Liver (tissue), 9 donors: Measurements from ENCODE around the gene CALML6. TPM values are rescaled to one million over a fixed set of nuclear protein-coding genes. Genes with fewer than 3 reads are reported as not detected.

Experiments
- DNase-seq: peaks from one replicate; pipeline ENCODE4 v3.0.0-alpha.2; 2017; ENCODE audit warnings: low spot score
- H3K27ac ChIP-seq, 2 donors: one replicate each; pipeline ENCODE4 v1.7.0; 2013; ENCODE audit warnings: inconsistent platforms in 2 of 2, low read length in 2 of 2, control low read depth in 1 of 2, low read depth in 1 of 2, mild to moderate bottlenecking in 1 of 2
- H3K27me3 ChIP-seq, 4 donors: one replicate each; pipeline versions ENCODE4 v1.6.1 to v1.7.0; 2013; ENCODE audit warnings: low read length in 3 of 4, inconsistent platforms in 1 of 4, mild to moderate bottlenecking in 1 of 4, moderate library complexity in 1 of 4; ENCODE audit not compliant: control insufficient read depth in 4 of 4, insufficient read depth in 4 of 4
- H3K36me3 ChIP-seq, 4 donors: one replicate each; pipeline versions ENCODE4 v1.6.1 to v1.7.0; 2013; ENCODE audit warnings: low read length in 3 of 4, mild to moderate bottlenecking in 3 of 4, low read depth in 1 of 4, moderate library complexity in 1 of 4; ENCODE audit not compliant: control insufficient read depth in 4 of 4, insufficient read depth in 3 of 4
- H3K4me1 ChIP-seq, 4 donors: one replicate each; pipeline versions ENCODE4 v1.6.1 to v1.7.0; 2013; ENCODE audit warnings: low read length in 3 of 4, mild to moderate bottlenecking in 3 of 4, moderate library complexity in 1 of 4; ENCODE audit not compliant: control insufficient read depth in 4 of 4, insufficient read depth in 4 of 4
- H3K4me3 ChIP-seq, 3 donors: one replicate each; pipeline versions ENCODE4 v1.6.1 to v1.7.0; 2013; ENCODE audit warnings: low read length in 3 of 3, control low read depth in 1 of 3, low read depth in 1 of 3, mild to moderate bottlenecking in 1 of 3
- H3K9ac ChIP-seq, 2 donors: one replicate each; pipeline ENCODE4 v1.7.0; 2013; ENCODE audit warnings: low read length in 2 of 2, mild to moderate bottlenecking in 2 of 2, moderate library complexity in 2 of 2, control low read depth in 1 of 2, low read depth in 1 of 2
- H3K9me3 ChIP-seq, 4 donors: one replicate each; pipeline versions ENCODE4 v1.6.1 to v1.7.0; 2013; ENCODE audit warnings: low read length in 3 of 4; ENCODE audit not compliant: control insufficient read depth in 4 of 4
- HNF4A ChIP-seq, 2 donors: conservative IDR thresholded peaks; 2 replicates each; pipeline ENCODE4 v1.6.1; 2016; ENCODE audit warnings: antibody characterized with exemption in 2 of 2, mild to moderate bottlenecking in 2 of 2
- HNF4G ChIP-seq: IDR thresholded peaks from 2 replicates; pipeline ENCODE4 v1.6.1; 2016; ENCODE audit warnings: antibody characterized with exemption
- JUND ChIP-seq, 2 donors: IDR thresholded peaks; 2 replicates each; pipeline ENCODE4 v1.6.1; 2016; ENCODE audit warnings: antibody characterized with exemption in 2 of 2
- NR2F2 ChIP-seq: IDR thresholded peaks from 2 replicates; pipeline ENCODE4 v1.6.1; 2016; ENCODE audit warnings: antibody characterized with exemption
- RAD21 ChIP-seq, 2 donors: IDR thresholded peaks; 2 replicates each; pipeline ENCODE4 v1.6.1; 2016; ENCODE audit warnings: antibody characterized with exemption in 2 of 2, mild to moderate bottlenecking in 2 of 2
- RXRA ChIP-seq, 2 donors: IDR thresholded peaks; 2 replicates each; pipeline ENCODE4 v1.6.1; 2017 to 2018; ENCODE audit warnings: antibody characterized with exemption in 2 of 2, mild to moderate bottlenecking in 1 of 2
- TAF1 ChIP-seq: conservative IDR thresholded peaks from 2 replicates; pipeline ENCODE4 v1.6.1; 2016; ENCODE audit warnings: antibody characterized with exemption, mild to moderate bottlenecking
- ZBTB33 ChIP-seq: IDR thresholded peaks from 2 replicates; pipeline ENCODE4 v1.6.1; 2016; ENCODE audit warnings: antibody characterized with exemption
- WGBS: extraction: QIAGEN DNeasy Blood & Tissue Kit; methylation state at CpG from one replicate; pipeline ENCODE4 v1.1.7; 2013; 5-methylcytosine and 5-hydroxymethylcytosine counted together
- polyA plus RNA-seq, 2 donors: library from polyadenylated mRNA; stranded (reverse) in 1 of 2; unstranded in 1 of 2; fragments of 200-250 nt in 1 of 2; fragments of >200 nt in 1 of 2; fragmentation: Nextera tagmentation in 1 of 2; extraction: Ambion mirVana in 1 of 2; gene quantifications; one replicate each; pipeline versions ENCODE4 v1.2.1 to v1.2.3, GENCODE V29; 2013 to 2015
- total RNA-seq, 2 donors: library from RNA; depleted of rRNA; stranded (reverse); fragments of >200 nt; gene quantifications; one replicate each; pipeline ENCODE4 v1.2.3, GENCODE V29; 2014
- TF ChIP-seq, protein P1 (sequence below): IDR thresholded peaks from 2 replicates; pipeline ENCODE4 v1.6.1; 2016; ENCODE audit warnings: antibody characterized with exemption
- TF ChIP-seq, protein P2 (sequence below): IDR thresholded peaks from 2 replicates; pipeline ENCODE4 v1.6.1; 2016; ENCODE audit warnings: antibody characterized with exemption
- TF ChIP-seq, protein P3 (sequence below): IDR thresholded peaks from 2 replicates; pipeline ENCODE4 v1.6.1; 2016; ENCODE audit warnings: antibody characterized with exemption, mild to moderate bottlenecking
- donor health status: healthy.
- donor health status: healthy.
- donor health status: healthy.
- donor health status: healthy.
- donor health status: healthy.

The CALML6 gene
- total and polyA plus RNA-seq, 4 donors: 0.15 to 0.67 (median 0.47) TPM; not detected in 1

GRCh38 chr1:1874901-1875300 lies 40.2 kb upstream of the CALML6 start:
- H3K9me3 ChIP-seq: no peaks in the 10 kb centered on the region
- H3K27me3 ChIP-seq: no peaks in the 10 kb centered on the region
- peaks cover 0 to 8% (median 0%) of the 10 kb centered on the region in 4 donors for H3K36me3 ChIP-seq
- H3K9ac ChIP-seq: no peak overlapping the region
- H3K4me1 ChIP-seq: peaks cover 3 to 36% (median 15%) of the 10 kb centered on the region in 4 donors
- 97% methylated on average over 7 of the region's 7 CpGs for WGBS
- DNase-seq: no peak
- no peak overlapping the region for H3K4me3 ChIP-seq
- H3K27ac ChIP-seq: no peak overlapping the region
- TF ChIP-seq ZBTB33 (no peak), JUND (IDR thresholded peaks at IDR 0.05) (no peak), RAD21 (IDR thresholded peaks at IDR 0.05) (no peak), HNF4A (conservative IDR thresholded peaks at IDR 0.05) (no peak), NR2F2 (no peak), HNF4G (no peak), RXRA (IDR thresholded peaks at IDR 0.05) (no peak), TAF1 (no peak)
- TF ChIP-seq, protein P1, sequence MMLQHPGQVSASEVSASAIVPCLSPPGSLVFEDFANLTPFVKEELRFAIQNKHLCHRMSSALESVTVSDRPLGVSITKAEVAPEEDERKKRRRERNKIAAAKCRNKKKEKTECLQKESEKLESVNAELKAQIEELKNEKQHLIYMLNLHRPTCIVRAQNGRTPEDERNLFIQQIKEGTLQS: no peak
- TF ChIP-seq, protein P2, sequence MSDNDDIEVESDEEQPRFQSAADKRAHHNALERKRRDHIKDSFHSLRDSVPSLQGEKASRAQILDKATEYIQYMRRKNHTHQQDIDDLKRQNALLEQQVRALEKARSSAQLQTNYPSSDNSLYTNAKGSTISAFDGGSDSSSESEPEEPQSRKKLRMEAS: no peak
- TF ChIP-seq, protein P3, sequence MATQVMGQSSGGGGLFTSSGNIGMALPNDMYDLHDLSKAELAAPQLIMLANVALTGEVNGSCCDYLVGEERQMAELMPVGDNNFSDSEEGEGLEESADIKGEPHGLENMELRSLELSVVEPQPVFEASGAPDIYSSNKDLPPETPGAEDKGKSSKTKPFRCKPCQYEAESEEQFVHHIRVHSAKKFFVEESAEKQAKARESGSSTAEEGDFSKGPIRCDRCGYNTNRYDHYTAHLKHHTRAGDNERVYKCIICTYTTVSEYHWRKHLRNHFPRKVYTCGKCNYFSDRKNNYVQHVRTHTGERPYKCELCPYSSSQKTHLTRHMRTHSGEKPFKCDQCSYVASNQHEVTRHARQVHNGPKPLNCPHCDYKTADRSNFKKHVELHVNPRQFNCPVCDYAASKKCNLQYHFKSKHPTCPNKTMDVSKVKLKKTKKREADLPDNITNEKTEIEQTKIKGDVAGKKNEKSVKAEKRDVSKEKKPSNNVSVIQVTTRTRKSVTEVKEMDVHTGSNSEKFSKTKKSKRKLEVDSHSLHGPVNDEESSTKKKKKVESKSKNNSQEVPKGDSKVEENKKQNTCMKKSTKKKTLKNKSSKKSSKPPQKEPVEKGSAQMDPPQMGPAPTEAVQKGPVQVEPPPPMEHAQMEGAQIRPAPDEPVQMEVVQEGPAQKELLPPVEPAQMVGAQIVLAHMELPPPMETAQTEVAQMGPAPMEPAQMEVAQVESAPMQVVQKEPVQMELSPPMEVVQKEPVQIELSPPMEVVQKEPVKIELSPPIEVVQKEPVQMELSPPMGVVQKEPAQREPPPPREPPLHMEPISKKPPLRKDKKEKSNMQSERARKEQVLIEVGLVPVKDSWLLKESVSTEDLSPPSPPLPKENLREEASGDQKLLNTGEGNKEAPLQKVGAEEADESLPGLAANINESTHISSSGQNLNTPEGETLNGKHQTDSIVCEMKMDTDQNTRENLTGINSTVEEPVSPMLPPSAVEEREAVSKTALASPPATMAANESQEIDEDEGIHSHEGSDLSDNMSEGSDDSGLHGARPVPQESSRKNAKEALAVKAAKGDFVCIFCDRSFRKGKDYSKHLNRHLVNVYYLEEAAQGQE: no peak

GRCh38 chr1:1875932-1876331 lies 39.1 kb upstream of the CALML6 start:
- peaks cover 0 to 7% (median 0%) of the 10 kb centered on the region in 4 donors for H3K36me3 ChIP-seq
- no peaks in the 10 kb centered on the region for H3K9me3 ChIP-seq
- TF ChIP-seq JUND (IDR thresholded peaks at IDR 0.05) (no peak), ZBTB33 (no peak)
- H3K4me1 ChIP-seq: peaks cover 2 to 40% (median 20%) of the 10 kb centered on the region in 4 donors
- H3K4me3 ChIP-seq: no peak overlapping the region
- no peaks in the 10 kb centered on the region for H3K27me3 ChIP-seq
- H3K9ac ChIP-seq: no peak overlapping the region
- WGBS: 91% methylated on average over 1 of the region's 1 CpG
- no peak overlapping the region for H3K27ac ChIP-seq
- no peak for DNase-seq
